OCI-LY7 (cell line): ENCODE results near the gene FOXE3.

ENCODE experiments used
- EZH2phosphoT487 ChIP-seq: fragments of 200-600 bp; sonication (generic); IDR thresholded peaks from 2 replicates; pipeline ENCODE4 v1.6.1; 2018; ENCODE audit warnings: low read depth, borderline replicate concordance, mild to moderate bottlenecking, mixed run types, antibody characterized with exemption, low read length, moderate library complexity, mixed read lengths
- TF ChIP-seq, protein P1 (sequence below): fragments of 200-600 bp; sonication (generic); conservative IDR thresholded peaks from 2 replicates; pipeline ENCODE4 v1.5.1; 2014; ENCODE audit warnings: mild to moderate bottlenecking, antibody characterized with exemption, low read length, moderate library complexity, mixed read lengths

DNA sequence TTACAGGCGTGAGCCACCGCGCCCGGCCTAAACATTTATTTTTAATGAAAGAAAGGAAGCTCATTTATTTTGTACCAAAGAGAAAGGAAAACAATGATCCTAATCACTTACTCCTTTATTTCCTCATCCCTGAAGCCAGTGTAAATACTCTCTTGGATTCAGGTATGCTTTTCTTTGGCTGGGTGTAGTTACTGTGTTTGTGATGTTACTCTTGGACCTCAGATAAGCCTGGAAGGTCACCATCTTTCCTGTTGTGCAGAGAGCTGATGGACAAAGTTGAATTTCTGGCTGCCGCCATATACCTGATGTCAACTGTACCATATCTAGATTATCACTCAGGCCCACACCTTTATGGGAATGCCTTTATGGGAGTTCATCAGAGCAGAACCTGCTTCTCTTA lies 35.4 kb upstream of the FOXE3 start:
- TF ChIP-seq, protein P1, sequence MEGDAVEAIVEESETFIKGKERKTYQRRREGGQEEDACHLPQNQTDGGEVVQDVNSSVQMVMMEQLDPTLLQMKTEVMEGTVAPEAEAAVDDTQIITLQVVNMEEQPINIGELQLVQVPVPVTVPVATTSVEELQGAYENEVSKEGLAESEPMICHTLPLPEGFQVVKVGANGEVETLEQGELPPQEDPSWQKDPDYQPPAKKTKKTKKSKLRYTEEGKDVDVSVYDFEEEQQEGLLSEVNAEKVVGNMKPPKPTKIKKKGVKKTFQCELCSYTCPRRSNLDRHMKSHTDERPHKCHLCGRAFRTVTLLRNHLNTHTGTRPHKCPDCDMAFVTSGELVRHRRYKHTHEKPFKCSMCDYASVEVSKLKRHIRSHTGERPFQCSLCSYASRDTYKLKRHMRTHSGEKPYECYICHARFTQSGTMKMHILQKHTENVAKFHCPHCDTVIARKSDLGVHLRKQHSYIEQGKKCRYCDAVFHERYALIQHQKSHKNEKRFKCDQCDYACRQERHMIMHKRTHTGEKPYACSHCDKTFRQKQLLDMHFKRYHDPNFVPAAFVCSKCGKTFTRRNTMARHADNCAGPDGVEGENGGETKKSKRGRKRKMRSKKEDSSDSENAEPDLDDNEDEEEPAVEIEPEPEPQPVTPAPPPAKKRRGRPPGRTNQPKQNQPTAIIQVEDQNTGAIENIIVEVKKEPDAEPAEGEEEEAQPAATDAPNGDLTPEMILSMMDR, result no peak
- TF ChIP-seq EZH2phosphoT487, result no peak
